Natural killer cell (primary cell): ENCODE results near the gene HOXB6. TPM values are rescaled to one million over a fixed set of nuclear protein-coding genes. Genes with fewer than 3 reads are reported as not detected.

Experiments
- ATAC-seq, 3 donors: fragments of 150-1000 bp in 2 of 3; fragments of 200-7000 bp in 1 of 3; cut with Tn5 transposase; 1 replicate in 1 of 3; 2 replicates in 2 of 3; pipeline ENCODE4 v1.10.0; 2021; ENCODE audit warnings: mild to moderate bottlenecking in 2 of 3, moderate library complexity in 2 of 3
- DNase-seq, 2 donors: peaks; one replicate each; pipeline versions ENCODE4 v3.0.0 to v3.0.0-alpha.2; 2013 to 2021; ENCODE audit warnings: mixed read lengths in 1 of 2
- H3K27ac ChIP-seq: one replicate; pipeline ENCODE4 v1.5.1; 2013; ENCODE audit warnings: mild to moderate bottlenecking, low read length
- H3K27me3 ChIP-seq: one replicate; pipeline ENCODE4 v1.6.1; 2013; ENCODE audit warnings: low read length; ENCODE audit not compliant: control insufficient read depth, insufficient read depth
- H3K36me3 ChIP-seq: one replicate; pipeline ENCODE4 v1.6.1; 2013; ENCODE audit warnings: low read length; ENCODE audit not compliant: control insufficient read depth, insufficient read depth
- H3K4me1 ChIP-seq: one replicate; pipeline ENCODE4 v1.6.1; 2013; ENCODE audit warnings: low read length; ENCODE audit not compliant: control insufficient read depth, insufficient read depth
- H3K4me3 ChIP-seq: one replicate; pipeline ENCODE4 v1.5.1; 2013; ENCODE audit warnings: low read length
- H3K9me3 ChIP-seq: one replicate; pipeline ENCODE4 v1.6.1; 2013; ENCODE audit warnings: low read length; ENCODE audit not compliant: control insufficient read depth, insufficient read depth
- H3K27ac Mint-ChIP-seq, 2 donors: one replicate each; pipeline ENCODE4 v1.8.0; 2022; ENCODE audit warnings: mild to moderate bottlenecking in 2 of 2, mixed read lengths in 2 of 2, moderate library complexity in 1 of 2
- H3K27me3 Mint-ChIP-seq, 2 donors: one replicate each; pipeline ENCODE4 v1.8.0; 2022; ENCODE audit warnings: low read depth in 2 of 2, mixed read lengths in 2 of 2
- H3K36me3 Mint-ChIP-seq: one replicate; pipeline ENCODE4 v1.8.0; 2022; ENCODE audit warnings: mixed read lengths
- H3K4me1 Mint-ChIP-seq, 2 donors: one replicate each; pipeline ENCODE4 v1.8.0; 2022; ENCODE audit warnings: mixed read lengths in 2 of 2
- H3K4me3 Mint-ChIP-seq: one replicate; pipeline ENCODE4 v1.8.0; 2022; ENCODE audit warnings: mild to moderate bottlenecking, moderate library complexity, mixed read lengths
- H3K9me3 Mint-ChIP-seq, 2 donors: one replicate each; pipeline ENCODE4 v1.8.0; 2022; ENCODE audit warnings: mixed read lengths in 2 of 2
- WGBS: methylation state at CpG from one replicate; pipeline ENCODE4 v1.1.7; 2013; ENCODE audit warnings: missing lambda C conversion rate; ENCODE audit not compliant: insufficient coverage; 5-methylcytosine and 5-hydroxymethylcytosine counted together
- intact Hi-C: fragments of 100-400 bp; cut with micrococcal nuclease; formaldehyde crosslinking; loops from one replicate; pipeline ENCODE4 v1.14.2; 2022
- total RNA-seq, 4 donors: library from RNA; stranded (reverse); fragments of 120-200 nt in 1 of 4; gene quantifications; one replicate each; pipeline versions ENCODE4 v1.2.3 to v1.2.4, GENCODE V29; 2013 to 2022
- TF ChIP-seq, protein P1 (sequence below): fragments of 200-600 bp; IDR thresholded peaks from one replicate; pipeline ENCODE4 v1.8.0; 2022; ENCODE audit warnings: antibody characterized with exemption

The HOXB6 gene
- total RNA-seq, 3 donors from 2014 or later (not counting 1 experiment from before 2014, with no cell fraction given), result not detected

GRCh38 chr17:48605991-48606891, 1.5 kb upstream of the HOXB6 start:
- Histone ChIP-seq H3K4me3 (no peak overlapping the region), H3K27me3 (peaks cover 52% of the 10 kb centered on the region), H3K27ac (no peak overlapping the region), H3K36me3 (no peaks in the 10 kb centered on the region), H3K4me1 (peaks cover 37% of the 10 kb centered on the region), H3K9me3 (no peaks in the 10 kb centered on the region)
- H3K4me1 Mint-ChIP-seq, result peaks cover 6 to 14% of the 10 kb centered on the region in 2 donors
- intact Hi-C loops, result no loop called here
- no peak overlapping the region for H3K4me3 Mint-ChIP-seq
- no peak for DNase-seq
- no peaks in the 10 kb centered on the region for H3K9me3 Mint-ChIP-seq
- peaks cover 32 to 58% of the 10 kb centered on the region in 2 donors for H3K27me3 Mint-ChIP-seq
- 93% methylated on average over 41 of the region's 41 CpGs for WGBS
- TF ChIP-seq, protein P1, sequence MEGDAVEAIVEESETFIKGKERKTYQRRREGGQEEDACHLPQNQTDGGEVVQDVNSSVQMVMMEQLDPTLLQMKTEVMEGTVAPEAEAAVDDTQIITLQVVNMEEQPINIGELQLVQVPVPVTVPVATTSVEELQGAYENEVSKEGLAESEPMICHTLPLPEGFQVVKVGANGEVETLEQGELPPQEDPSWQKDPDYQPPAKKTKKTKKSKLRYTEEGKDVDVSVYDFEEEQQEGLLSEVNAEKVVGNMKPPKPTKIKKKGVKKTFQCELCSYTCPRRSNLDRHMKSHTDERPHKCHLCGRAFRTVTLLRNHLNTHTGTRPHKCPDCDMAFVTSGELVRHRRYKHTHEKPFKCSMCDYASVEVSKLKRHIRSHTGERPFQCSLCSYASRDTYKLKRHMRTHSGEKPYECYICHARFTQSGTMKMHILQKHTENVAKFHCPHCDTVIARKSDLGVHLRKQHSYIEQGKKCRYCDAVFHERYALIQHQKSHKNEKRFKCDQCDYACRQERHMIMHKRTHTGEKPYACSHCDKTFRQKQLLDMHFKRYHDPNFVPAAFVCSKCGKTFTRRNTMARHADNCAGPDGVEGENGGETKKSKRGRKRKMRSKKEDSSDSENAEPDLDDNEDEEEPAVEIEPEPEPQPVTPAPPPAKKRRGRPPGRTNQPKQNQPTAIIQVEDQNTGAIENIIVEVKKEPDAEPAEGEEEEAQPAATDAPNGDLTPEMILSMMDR, result no peak
- no peak for ATAC-seq
- H3K36me3 Mint-ChIP-seq, result no peaks in the 10 kb centered on the region
- no peak overlapping the region for H3K27ac Mint-ChIP-seq

- H3K9me3 ChIP-seq, result no peaks in the 10 kb centered on the region
- intact Hi-C loops, result no loop called here
- no peak overlapping the region for H3K27ac ChIP-seq
- no peaks in the 10 kb centered on the region for H3K36me3 Mint-ChIP-seq
- peaks cover 31% of the 10 kb centered on the region for H3K4me1 ChIP-seq
- WGBS, result 89% methylated on average over 10 of the region's 10 CpGs
- no peak overlapping the region for H3K4me3 ChIP-seq
- H3K9me3 Mint-ChIP-seq, result no peaks in the 10 kb centered on the region
- ATAC-seq (no peak), DNase-seq (no peak)
- H3K27me3 ChIP-seq, result peaks cover 54% of the 10 kb centered on the region
- H3K4me1 Mint-ChIP-seq, result peaks cover 0 to 6% of the 10 kb centered on the region in 2 donors
- H3K4me3 Mint-ChIP-seq, result no peak overlapping the region
- TF ChIP-seq, protein P1, result no peak
- peaks cover 40 to 63% of the 10 kb centered on the region in 2 donors for H3K27me3 Mint-ChIP-seq
- no peak overlapping the region for H3K27ac Mint-ChIP-seq
- no peaks in the 10 kb centered on the region for H3K36me3 ChIP-seq
These were observed 678 bp upstream of the HOXB6 start for GRCh38 chr17:48605409-48605919.

DNA sequence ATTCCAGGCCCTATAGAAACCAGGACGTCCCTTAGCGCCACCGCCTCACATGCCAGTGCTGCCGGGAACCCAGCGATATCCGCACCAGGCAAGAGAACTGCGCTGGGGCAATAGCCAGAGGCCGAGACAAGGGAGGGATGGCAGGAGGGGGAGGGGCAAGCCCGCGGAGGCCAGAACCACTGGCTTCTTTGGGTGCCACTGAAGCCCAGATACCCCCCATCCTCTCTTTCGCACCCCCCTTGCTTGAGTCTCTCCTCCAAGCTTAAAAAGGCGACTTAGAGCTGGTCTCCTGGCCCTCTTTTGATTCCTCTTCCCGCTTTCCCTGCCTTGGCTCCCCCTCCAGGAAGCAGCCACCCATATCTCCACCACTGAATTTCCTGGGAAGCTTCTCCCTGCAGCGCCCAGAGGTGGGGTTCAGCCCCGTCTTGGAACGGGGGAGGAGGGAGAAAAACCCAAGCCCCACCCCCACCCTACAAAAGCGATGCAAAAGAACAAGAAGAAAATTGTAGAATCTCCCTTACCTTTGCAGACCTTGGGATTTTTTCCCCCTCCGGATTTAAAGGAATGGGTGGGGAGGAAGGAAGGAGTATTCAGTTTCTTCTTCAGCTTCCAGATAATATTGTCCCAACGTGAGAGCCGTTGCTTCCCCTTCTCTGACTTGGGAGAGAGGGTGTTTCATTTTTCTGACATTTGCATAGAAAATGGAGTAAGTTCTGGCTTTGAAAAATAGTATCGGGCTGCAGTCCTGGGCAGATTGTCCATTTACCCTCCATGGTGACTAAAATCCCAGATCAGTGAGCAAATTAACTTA, 622 bp downstream of the HOXB6 start:
- Mint-ChIP-seq H3K4me3 (no peak overlapping the region), H3K36me3 (no peaks in the 10 kb centered on the region), H3K9me3 (no peaks in the 10 kb centered on the region), H3K4me1 (peaks cover 0 to 6% of the 10 kb centered on the region in 2 donors), H3K27ac (no peak overlapping the region), H3K27me3 (peaks cover 53 to 74% of the 10 kb centered on the region in 2 donors)
- intact Hi-C loops, result no loop called here
- Histone ChIP-seq H3K4me1 (peaks cover 22% of the 10 kb centered on the region), H3K27me3 (peaks cover 55% of the 10 kb centered on the region), H3K36me3 (no peaks in the 10 kb centered on the region), H3K9me3 (no peaks in the 10 kb centered on the region), H3K4me3 (no peak overlapping the region), H3K27ac (no peak overlapping the region)
- 39% methylated on average over 17 of the region's 21 CpGs for WGBS
- ATAC-seq, result no peak
- no peak for DNase-seq
- TF ChIP-seq, protein P1, result no peak
